Gastroesophageal sphincter (tissue), 4 donors: Measurements from ENCODE around the gene RDH8. TPM values are rescaled to one million over a fixed set of nuclear protein-coding genes. Genes with fewer than 3 reads are reported as not detected.
"Not testable (repeated sequence)": the region's sequence is repeated elsewhere in the genome, so short reads cannot be mapped to it uniquely, and the experiment has no call there.

Experiments used
- ATAC-seq: fragments of 150-250 bp; one replicate; pipeline ENCODE4 v1.9.1; 2016; ENCODE audit warnings: mild to moderate bottlenecking, moderate library complexity
- H3K27ac ChIP-seq, 4 donors: fragments of 200-600 bp; sonication (generic) in 3 of 4; 1 replicate in 3 of 4; 2 replicates in 1 of 4; pipeline ENCODE4 v1.5.1; 2016 to 2019
- H3K27me3 ChIP-seq: fragments of 200-600 bp; sonication (generic); one replicate; pipeline ENCODE4 v1.5.1; 2019
- H3K36me3 ChIP-seq, 2 donors: fragments of 200-600 bp; sonication (generic); one replicate each; pipeline ENCODE4 v1.5.1; 2019; ENCODE audit warnings: control low read depth in 1 of 2
- H3K4me1 ChIP-seq, 3 donors: fragments of 200-600 bp; sonication (generic); 1 replicate in 2 of 3; 2 replicates in 1 of 3; pipeline ENCODE4 v1.5.1; 2016 to 2019; ENCODE audit warnings: control low read depth in 2 of 3
- H3K4me3 ChIP-seq, 2 donors: fragments of 200-600 bp; sonication (generic); one replicate each; pipeline ENCODE4 v1.5.1; 2019; ENCODE audit warnings: mild to moderate bottlenecking in 1 of 2, moderate library complexity in 1 of 2
- H3K9me3 ChIP-seq, 3 donors: fragments of 200-600 bp; sonication (generic); one replicate each; pipeline ENCODE4 v1.5.1; 2017 to 2019; ENCODE audit warnings: control low read depth in 2 of 3
- EP300 ChIP-seq: sonication (generic); formaldehyde crosslinking; IDR thresholded peaks from one replicate; pipeline ENCODE4 v1.6.1; 2017; ENCODE audit warnings: antibody characterized with exemption, mild to moderate bottlenecking
- POLR2A ChIP-seq, 2 donors: fragments of 450-650 bp; IDR thresholded peaks; one replicate each; pipeline ENCODE4 v1.6.1; 2017; ENCODE audit warnings: antibody characterized with exemption in 2 of 2, mild to moderate bottlenecking in 2 of 2, moderate library complexity in 1 of 2
- POLR2AphosphoS5 ChIP-seq: sonication (generic); formaldehyde crosslinking; IDR thresholded peaks from one replicate; pipeline ENCODE4 v1.6.1; 2017; ENCODE audit warnings: antibody characterized with exemption
- WGBS, 2 donors: methylation state at CpG; one replicate each; pipeline ENCODE4 v1.1.5; 2018; ENCODE audit warnings: low coverage in 1 of 2; 5-methylcytosine and 5-hydroxymethylcytosine counted together
- total RNA-seq, 4 donors: library from RNA; depleted of rRNA; stranded (reverse); fragments of >200 nt; gene quantifications; one replicate each; pipeline ENCODE4 v1.1.0, GENCODE V29; 2016
- TF ChIP-seq, protein P1 (sequence below), 4 experiments: fragments of 200-600 bp in 2 of 4; fragments of 450-650 bp in 2 of 4; sonication (generic) in 1 of 4; IDR thresholded peaks; one replicate each; pipeline ENCODE4 v1.5.1; 2017 to 2019; ENCODE audit warnings: antibody characterized with exemption in 4 of 4, mild to moderate bottlenecking in 2 of 4, moderate library complexity in 2 of 4

The RDH8 gene
- total RNA-seq, 4 donors from 2014 or later = not detected

DNA sequence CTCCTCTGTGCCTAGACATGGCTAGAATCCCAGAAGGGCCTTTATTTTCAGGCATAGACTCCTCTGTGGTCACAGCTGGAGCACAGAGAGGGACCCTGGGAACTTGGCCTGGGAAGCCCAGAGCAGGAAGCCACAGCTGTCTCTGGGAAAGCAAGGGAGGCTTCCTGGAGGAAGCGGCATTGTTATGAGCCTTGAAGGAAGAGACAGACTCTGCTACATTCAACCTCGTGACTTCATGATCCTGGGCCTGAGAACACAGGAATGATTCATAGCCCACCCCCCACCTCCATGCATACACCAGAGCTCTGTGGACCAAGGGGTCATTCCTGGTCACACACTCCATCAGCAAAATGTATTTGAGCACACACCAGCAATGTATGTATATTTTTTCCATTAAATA lies 8.6 kb downstream of the RDH8 start:
- no peak for ATAC-seq
- Histone ChIP-seq H3K9me3 (no peaks in the 10 kb centered on the region), H3K27ac (no peak overlapping the region), H3K27me3 (peaks cover 60% of the 10 kb centered on the region), H3K36me3 (no peaks in the 10 kb centered on the region), H3K4me1 (no peaks in the 10 kb centered on the region), H3K4me3 (no peak overlapping the region)
- WGBS, 2 donors = 76% methylated on average over 2 of the region's 2 CpGs; no CpG with 5 or more reads in 1 of the 2 donors
- TF ChIP-seq POLR2A (IDR thresholded peaks at IDR 0.05) (no peak), POLR2AphosphoS5 (no peak), EP300 (no peak)
- TF ChIP-seq, protein P1, sequence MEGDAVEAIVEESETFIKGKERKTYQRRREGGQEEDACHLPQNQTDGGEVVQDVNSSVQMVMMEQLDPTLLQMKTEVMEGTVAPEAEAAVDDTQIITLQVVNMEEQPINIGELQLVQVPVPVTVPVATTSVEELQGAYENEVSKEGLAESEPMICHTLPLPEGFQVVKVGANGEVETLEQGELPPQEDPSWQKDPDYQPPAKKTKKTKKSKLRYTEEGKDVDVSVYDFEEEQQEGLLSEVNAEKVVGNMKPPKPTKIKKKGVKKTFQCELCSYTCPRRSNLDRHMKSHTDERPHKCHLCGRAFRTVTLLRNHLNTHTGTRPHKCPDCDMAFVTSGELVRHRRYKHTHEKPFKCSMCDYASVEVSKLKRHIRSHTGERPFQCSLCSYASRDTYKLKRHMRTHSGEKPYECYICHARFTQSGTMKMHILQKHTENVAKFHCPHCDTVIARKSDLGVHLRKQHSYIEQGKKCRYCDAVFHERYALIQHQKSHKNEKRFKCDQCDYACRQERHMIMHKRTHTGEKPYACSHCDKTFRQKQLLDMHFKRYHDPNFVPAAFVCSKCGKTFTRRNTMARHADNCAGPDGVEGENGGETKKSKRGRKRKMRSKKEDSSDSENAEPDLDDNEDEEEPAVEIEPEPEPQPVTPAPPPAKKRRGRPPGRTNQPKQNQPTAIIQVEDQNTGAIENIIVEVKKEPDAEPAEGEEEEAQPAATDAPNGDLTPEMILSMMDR (IDR thresholded peaks at IDR 0.05) = no peak

DNA sequence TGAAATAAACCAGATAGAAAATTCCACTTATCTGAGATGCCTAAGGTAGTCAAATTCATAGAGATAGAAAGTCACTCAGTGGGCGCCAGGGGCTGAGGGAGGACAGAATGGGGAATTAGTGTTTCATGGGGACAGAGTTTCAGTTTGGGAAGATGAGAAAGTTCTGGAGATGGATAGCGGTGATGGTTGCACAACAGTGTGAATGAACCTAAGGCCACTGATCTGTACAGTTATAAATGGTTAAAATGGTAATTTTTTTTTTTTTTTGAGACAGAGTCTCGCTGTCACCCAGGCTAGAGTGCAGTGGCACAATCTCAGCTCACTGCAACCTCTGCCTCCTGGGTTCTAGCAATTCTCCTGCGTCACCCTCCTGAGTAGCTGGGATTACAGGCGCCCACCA lies 9.8 kb downstream of the RDH8 start:
- WGBS, 2 donors = 78 to 88% methylated on average over 3 to 5 of the region's 5 CpGs
- not testable (repeated sequence) for H3K4me3 ChIP-seq

DNA sequence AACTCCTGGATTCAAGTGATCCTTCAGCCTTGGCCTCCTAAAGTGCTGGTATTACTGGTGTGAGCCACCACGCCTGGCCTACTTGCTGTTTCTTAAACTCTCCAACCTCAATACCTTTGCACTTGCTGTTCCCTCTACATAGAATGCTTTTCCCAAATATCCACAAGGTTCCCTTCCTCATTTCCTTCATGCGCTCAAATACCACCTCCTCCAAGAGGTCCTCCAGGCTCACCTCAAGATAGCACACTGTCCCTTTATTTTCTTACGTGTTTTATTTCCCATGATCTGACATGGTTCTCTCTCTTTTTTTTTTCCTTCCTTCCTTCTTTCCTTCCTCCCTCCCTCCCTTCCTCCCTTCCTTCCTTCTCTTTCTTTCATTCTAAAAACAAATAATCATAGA lies 13.5 kb downstream of the RDH8 start:
- no peak overlapping the region for H3K27ac ChIP-seq
- peaks cover 57% of the 10 kb centered on the region for H3K27me3 ChIP-seq
- H3K36me3 ChIP-seq = no peaks in the 10 kb centered on the region
- H3K9me3 ChIP-seq = no peaks in the 10 kb centered on the region
- TF ChIP-seq POLR2A (IDR thresholded peaks at IDR 0.05) = no peak
- no peak for TF ChIP-seq EP300
- no peak for TF ChIP-seq POLR2AphosphoS5
- TF ChIP-seq, protein P1 (IDR thresholded peaks at IDR 0.05) = no peak
- WGBS, 2 donors = 90 to 94% methylated on average over 2 to 3 of the region's 3 CpGs
- peaks cover 0 to 9% (median 0%) of the 10 kb centered on the region in 3 donors for H3K4me1 ChIP-seq
- H3K4me3 ChIP-seq = no peak overlapping the region
- no peak for ATAC-seq

More for the DNA sequence above, 9.8 kb downstream of the RDH8 start:
- not testable (repeated sequence) for H3K36me3 ChIP-seq, ATAC-seq, H3K4me1 ChIP-seq, H3K27ac ChIP-seq, H3K9me3 ChIP-seq
- H3K27me3 ChIP-seq = peaks cover 59% of the 10 kb centered on the region

DNA sequence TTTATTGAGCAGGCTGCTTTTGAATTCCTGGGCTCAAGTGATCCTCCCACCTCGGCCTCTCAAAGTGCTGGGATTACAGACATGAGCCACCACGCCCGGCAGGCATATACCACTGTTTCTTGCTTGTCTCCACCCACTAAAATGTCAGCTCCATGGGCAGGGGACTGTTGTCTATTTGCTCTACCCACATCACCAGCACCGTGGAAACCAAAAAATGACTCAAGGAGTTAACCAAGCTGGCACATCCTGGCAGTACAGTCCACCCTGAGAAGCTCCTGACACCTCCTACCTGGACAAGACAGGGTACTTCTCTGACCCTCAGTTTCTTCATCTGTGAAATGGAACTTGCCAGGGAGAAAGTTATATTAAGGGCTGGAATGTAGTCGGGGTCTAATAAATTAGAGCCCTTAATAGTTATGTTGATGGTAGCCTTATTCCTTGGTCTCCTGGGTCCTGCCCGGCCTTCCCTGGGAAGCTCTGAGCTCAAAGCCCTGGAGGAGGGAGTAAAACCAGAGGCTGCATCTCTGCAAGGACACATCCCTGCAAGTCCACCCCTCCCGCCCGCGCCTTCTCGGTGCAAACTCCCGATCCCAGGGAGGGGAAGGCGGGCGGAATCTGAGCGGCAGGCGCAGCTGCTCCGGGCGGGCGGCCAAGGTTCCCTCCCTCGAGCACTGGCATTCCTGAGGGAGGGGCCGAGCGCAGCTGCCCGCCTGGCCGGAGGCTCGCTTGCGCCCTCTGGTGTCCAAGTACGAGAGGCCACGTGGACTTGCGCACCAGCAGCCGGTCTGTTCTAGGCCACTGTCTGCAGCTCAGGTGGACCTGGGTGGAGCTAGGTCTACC lies 14.1 kb downstream of the RDH8 start:
- Histone ChIP-seq H3K36me3 (no peaks in the 10 kb centered on the region), H3K27ac (no peak overlapping the region), H3K9me3 (no peaks in the 10 kb centered on the region), H3K4me3 (no peak overlapping the region), H3K4me1 (peaks cover 0 to 9% (median 0%) of the 10 kb centered on the region in 3 donors), H3K27me3 (peaks cover 61% of the 10 kb centered on the region)
- TF ChIP-seq POLR2A (IDR thresholded peaks at IDR 0.05) (no peak), EP300 (no peak), POLR2AphosphoS5 (peak; percentile 85)
- TF ChIP-seq, protein P1 (IDR thresholded peaks at IDR 0.05) = peak in 3 of 4 experiments; percentile 90 to 97 (median 95)
- ATAC-seq = peak; percentile 98
- 30 to 60% methylated on average over 1 to 2 of the region's 29 CpGs for whole genome bisulfite sequencing, 2 donors

DNA sequence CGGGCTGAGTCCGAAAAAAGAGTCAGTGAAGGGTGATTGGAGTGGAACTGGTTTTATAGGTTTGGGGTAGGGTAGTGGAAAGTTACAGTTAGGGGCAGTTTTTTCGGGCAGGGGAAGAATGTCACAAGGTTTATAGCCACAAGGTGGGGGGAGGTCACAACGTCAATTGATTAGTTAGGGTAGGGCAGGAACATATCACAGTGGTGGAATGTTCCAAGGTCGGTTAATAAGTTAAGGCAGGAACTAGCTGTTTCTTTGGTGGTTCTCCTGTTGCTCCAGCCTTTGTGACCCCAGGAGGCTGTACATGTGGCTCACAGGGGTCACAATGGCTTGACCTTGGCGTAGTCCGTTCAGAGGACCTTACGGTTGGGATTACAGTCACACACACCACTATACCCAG lies 20.3 kb downstream of the RDH8 start:
- 79 to 85% methylated on average over 5 to 8 of the region's 8 CpGs for WGBS, 2 donors
- TF ChIP-seq EP300 (no peak), POLR2A (IDR thresholded peaks at IDR 0.05) (no peak), POLR2AphosphoS5 (no peak)
- TF ChIP-seq, protein P1 (IDR thresholded peaks at IDR 0.05) = no peak
- H3K27ac ChIP-seq = no peak overlapping the region
- no peak for ATAC-seq
- H3K4me3 ChIP-seq = no peak overlapping the region
- H3K27me3 ChIP-seq = peaks cover 83% of the 10 kb centered on the region
- no peaks in the 10 kb centered on the region for H3K36me3 ChIP-seq
- H3K4me1 ChIP-seq = no peaks in the 10 kb centered on the region
- H3K9me3 ChIP-seq = peaks cover 0 to 4% (median 0%) of the 10 kb centered on the region in 3 donors
